A172 (cell line): ENCODE measurements around the gene COX7B. TPM values are rescaled to one million over a fixed set of nuclear protein-coding genes. Genes with fewer than 3 reads are reported as not detected.
"Not testable (repeated sequence)": the region's sequence is repeated elsewhere in the genome, so short reads cannot be mapped to it uniquely, and the experiment has no call there.

Experiments used
- DNase-seq: peaks from one replicate; pipeline ENCODE4 v3.0.0-alpha.2; 2015; ENCODE audit warnings: low spot score
- total RNA-seq: library from RNA; depleted of rRNA; stranded (reverse); fragments of >200 nt; shearing (Covaris generic); gene quantifications from 2 replicates; pipeline ENCODE4 v1.2.3, GENCODE V29; 2014; rRNA removed

COX7B gene
- total RNA-seq, 1 experiment from 2014 or later: 828 TPM

GRCh38 chrX:77945031-77945430 is 45.8 kb downstream of the COX7B start:
- not testable (repeated sequence) for DNase-seq

GRCh38 chrX:77945910-77946545 is 46.8 kb downstream of the COX7B start:
- DNase-seq: no peak

GRCh38 chrX:77946571-77946970 is 47.3 kb downstream of the COX7B start:
- DNase-seq: no peak

GRCh38 chrX:77949840-77950239 is 50.6 kb downstream of the COX7B start:
- DNase-seq: no peak

- no peak for DNase-seq
Observed at GRCh38 chrX:77952173-77952572, 52.9 kb downstream of the COX7B start.

- no peak for DNase-seq
Observed at GRCh38 chrX:77953302-77953701, 54.0 kb downstream of the COX7B start.

GRCh38 chrX:77953708-77954107 is 54.4 kb downstream of the COX7B start:
- DNase-seq: no peak

Other genes starting within 250 kb of the COX7B start
- gene ATRX, start 113.3 kb upstream of the COX7B start, total RNA-seq: 49.1 and 96.9 TPM in 2 replicates
- 69.3 and 71.0 TPM in 2 replicates for gene MAGT1, start 4.0 kb upstream of the COX7B start, total RNA-seq
- gene ATP7A, start 11.2 kb downstream of the COX7B start, total RNA-seq: 8.7 and 9.0 TPM in 2 replicates
- not detected in 2 replicates for gene PGAM4, start 70.2 kb downstream of the COX7B start, total RNA-seq
- gene PGK1, start 204.8 kb downstream of the COX7B start, total RNA-seq: 432 and 490 TPM in 2 replicates
- 55.8 and 62.1 TPM in 2 replicates for gene TAF9B, start 240.2 kb downstream of the COX7B start, total RNA-seq